Measurements from ENCODE around the gene HOXA6. TPM values are rescaled to one million over a fixed set of nuclear protein-coding genes. Genes with fewer than 3 reads are reported as not detected.

The HOXA6 gene
- total and polyA plus RNA-seq, 2 donors (not counting 1 experiment from before 2014, with no cell fraction given), result 0.18 to 0.49 TPM

GRCh38 chr7:27151931-27152815 lies 4.6 kb upstream of the HOXA6 start, which contains the start of gene HOXA3:
Gene HOXA3, minus strand, starts transcription at chr7:27152583. Its CDS starts 41,943 bp downstream, at chr7:27110640.
- ChIA-PET POLR2A (no interaction called here), CTCF (interaction anchor here (0.8 to 6.9 kb wide), 8 partner anchors 10 to 1298 kb away, joined by 3 to 52 read pairs (median 4); no protein-coding TSS in a partner anchor)
- H3K4me3 ChIP-seq (ENCODE audit: control extremely low read depth in 1 of 5, extremely low read depth in 1 of 5, insufficient read depth in 1 of 5, low read depth in 2 of 5, low read length in 4 of 5), result peak within 1 kb of the TSS in 2 of 5 experiments; percentile 46 to 48
- H3K4me1 Mint-ChIP-seq, result peaks cover 46% of the 10 kb centered on the region
- H3K4me2 ChIP-seq (replicated peaks; ENCODE audit: low read depth, low read length, poor library complexity, severe bottlenecking), result peak within 1 kb of the TSS; percentile 79
- peaks cover 0 to 89% (median 13%) of the 10 kb centered on the region in 3 donors for H3K9me3 ChIP-seq (ENCODE audit: control extremely low read depth in 1 of 3, control insufficient read depth in 2 of 3, insufficient read depth in 1 of 3, low read length in 2 of 3)
- ATAC-seq (ENCODE audit: low read depth), result no peak
- no peaks in the 10 kb centered on the region for H3K9me3 Mint-ChIP-seq (ENCODE audit: insufficient read depth)
- intact Hi-C loops (cut with micrococcal nuclease), result loop anchor here (1.0 to 5.0 kb wide), 3 partner anchors 35 to 769 kb away; partner anchors contain the start of gene HOXA11
- peak; percentile 75 for TF ChIP-seq EZH2 (IDR thresholded peaks at IDR 0.05; ENCODE audit: borderline replicate concordance, insufficient read depth, low read depth, low read length, poor library complexity, severe bottlenecking)
- TF ChIP-seq CTCF (IDR thresholded peaks at IDR 0.05), result no peak
- peaks cover 1 to 98% (median 84%) of the 10 kb centered on the region in 4 experiments for H3K27me3 ChIP-seq (replicated peaks in 1 of 4; ENCODE audit: control extremely low read depth in 1 of 4, control insufficient read depth in 3 of 4, insufficient read depth in 4 of 4, low read length in 3 of 4)
- H3K4me1 ChIP-seq (ENCODE audit: control insufficient read depth in 2 of 2, insufficient read depth in 2 of 2, low read length in 2 of 2), result peaks cover 66 to 76% of the 10 kb centered on the region in 2 donors
- WGBS (ENCODE audit: insufficient coverage), result 1% methylated on average over 47 of the region's 53 CpGs
- H3K27ac Mint-ChIP-seq, result peak within 1 kb of the TSS; percentile 73
- H4K20me1 ChIP-seq (ENCODE audit: control insufficient read depth, insufficient read depth, low read length, poor library complexity, severe bottlenecking), result peaks cover 10% of the 10 kb centered on the region
- H3K4me3 Mint-ChIP-seq, result peak within 1 kb of the TSS; percentile 83
- H3K27ac ChIP-seq (ENCODE audit: low read length in 2 of 2), result no peak within 1 kb of the TSS
- H3K9ac ChIP-seq (ENCODE audit: low read length), result peak within 1 kb of the TSS; percentile 30
- DNase-seq, result peak; percentile 48
- no peaks in the 10 kb centered on the region for H3K36me3 ChIP-seq (replicated peaks in 1 of 2; ENCODE audit: control extremely low read depth in 1 of 2, control insufficient read depth in 1 of 2, extremely low read depth in 1 of 2, insufficient read depth in 2 of 2, low read length in 1 of 2)
- H3K27me3 Mint-ChIP-seq, result peaks cover 68% of the 10 kb centered on the region
- no peak within 1 kb of the TSS for H2AFZ ChIP-seq (ENCODE audit: insufficient read depth, low read depth, low read length, poor library complexity, severe bottlenecking)
- no peaks in the 10 kb centered on the region for H3K79me2 ChIP-seq (ENCODE audit: control insufficient read depth, insufficient read depth, low read length)

Measured in B cell (primary cell).